Measurements from ENCODE around the gene DLK2.

Gene DLK2

GRCh38 chr6:43453831-43454230, 1.5 kb downstream of the DLK2 start:
- no peak for DNase-seq

GRCh38 chr6:43452896-43453295, 2.5 kb downstream of the DLK2 start:
- DNase-seq = no peak

- no peak for DNase-seq
Measured at GRCh38 chr6:43451939-43452338, 3.4 kb downstream of the DLK2 start.

GRCh38 chr6:43451348-43451747, 4.0 kb downstream of the DLK2 start:
- no peak for DNase-seq

GRCh38 chr6:43450699-43451131, 4.6 kb downstream of the DLK2 start:
- DNase-seq = no peak

- DNase-seq = no peak
Measured at GRCh38 chr6:43448916-43449315, 6.4 kb downstream of the DLK2 start.

- no peak for DNase-seq
Measured at GRCh38 chr6:43447604-43448003, 7.7 kb downstream of the DLK2 start.

GRCh38 chr6:43445576-43445975, 9.8 kb downstream of the DLK2 start:
- DNase-seq = no peak

- DNase-seq = no peak
Measured at GRCh38 chr6:43444582-43444981, 10.8 kb downstream of the DLK2 start.

GRCh38 chr6:43444036-43444435, 11.3 kb downstream of the DLK2 start:
- DNase-seq = no peak

- DNase-seq = no peak
Measured at GRCh38 chr6:43442935-43443334, 12.4 kb downstream of the DLK2 start.

- DNase-seq = peak; percentile 6
Measured at GRCh38 chr6:43437700-43438099, 17.6 kb downstream of the DLK2 start.

GRCh38 chr6:43436577-43437282, 18.6 kb downstream of the DLK2 start:
- peak; percentile 33 for DNase-seq

GRCh38 chr6:43435682-43436437, 19.5 kb downstream of the DLK2 start:
- no peak for DNase-seq

GRCh38 chr6:43434943-43435342, 20.4 kb downstream of the DLK2 start:
- no peak for DNase-seq

GRCh38 chr6:43434001-43434840, 21.1 kb downstream of the DLK2 start:
- no peak for DNase-seq

- no peak for DNase-seq
Measured at GRCh38 chr6:43433148-43433547, 22.2 kb downstream of the DLK2 start.

- no peak for DNase-seq
Measured at GRCh38 chr6:43432009-43432945, 23.1 kb downstream of the DLK2 start.

- DNase-seq = no peak
Measured at GRCh38 chr6:43428874-43429273, 26.5 kb downstream of the DLK2 start.

- no peak for DNase-seq
Measured at GRCh38 chr6:43428112-43428570, 27.2 kb downstream of the DLK2 start.

- DNase-seq = peak; percentile 96
Measured at GRCh38 chr6:43427406-43428111, 27.8 kb downstream of the DLK2 start, which contains the start of gene ABCC10. Gene ABCC10, plus strand, starts transcription at chr6:43427541. Its CDS starts 438 bp downstream, at chr6:43427979.
